K562 (cell line): ENCODE results near the gene SLC15A3. TPM values are rescaled to one million over a fixed set of nuclear protein-coding genes. Genes with fewer than 3 reads are reported as not detected.

ENCODE experiments used
- BRCA1 ChIP-seq, 2 experiments: fragments of 450-650 bp in 1 of 2; sonication (generic) in 1 of 2; formaldehyde crosslinking in 1 of 2; IDR thresholded peaks; 2 replicates each; pipeline versions ENCODE4 v1.5.0 to v1.6.1; 2017 to 2020; ENCODE audit warnings: mild to moderate bottlenecking in 1 of 2, missing genetic modification reagents in 1 of 2
- CSDE1 ChIP-seq, 2 experiments: fragments of 450-650 bp; IDR thresholded peaks; 2 replicates each; pipeline ENCODE4 v1.6.1; 2016; ENCODE audit warnings: mild to moderate bottlenecking in 1 of 2
- NFRKB ChIP-seq: fragments of 450-650 bp; IDR thresholded peaks from 2 replicates; pipeline ENCODE4 v1.6.1; 2016; ENCODE audit warnings: low read depth
- NRF1 ChIP-seq, 2 experiments: fragments of 450-650 bp; IDR thresholded peaks in 1 of 2; conservative IDR thresholded peaks in 1 of 2; 2 replicates each; pipeline ENCODE4 v1.6.1; 2014; ENCODE audit warnings: mild to moderate bottlenecking in 2 of 2
- OTX1 ChIP-seq: fragments of 450-650 bp; formaldehyde crosslinking; IDR thresholded peaks from 2 replicates; pipeline ENCODE4 v1.4.0; 2022; ENCODE audit warnings: mild to moderate bottlenecking
- SMARCA5 ChIP-seq: fragments of 450-650 bp; IDR thresholded peaks from 2 replicates; pipeline ENCODE4 v1.6.1; 2016
- polyA plus RNA-seq, 8 experiments: library from polyadenylated mRNA; depleted of rRNA in 4 of 8; stranded (reverse) in 5 of 8; unstranded in 3 of 8; fragments of >200 nt; fragmentation: Nextera tagmentation in 2 of 8; fragmentation: Illumina TruSeq in 1 of 8; extraction: Ambion mirVana in 2 of 8; extraction: Trizol in 1 of 8; gene quantifications; 2 replicates each; pipeline versions ENCODE4 v1.2.1 to v1.2.3, GENCODE V29; 2011 to 2014; ENCODE audit warnings: inconsistent platforms in 1 of 8, missing spikeins in 1 of 8
- total RNA-seq, 7 experiments: library from RNA; depleted of rRNA in 6 of 7; stranded (reverse); fragments of >200 nt in 6 of 7; fragmentation: Illumina TruSeq in 2 of 7; extraction: Trizol in 2 of 7; gene quantifications; 2 replicates each; pipeline versions ENCODE4 v1.2.1 to v1.2.3, GENCODE V29; 2011 to 2021; ENCODE audit warnings: low replicate concordance in 1 of 7
- TF ChIP-seq, protein P1 (sequence below), 2 experiments: IDR thresholded peaks; 2 replicates each; pipeline ENCODE4 v1.6.1; 2012; ENCODE audit warnings: improper control_type of control experiment in 2 of 2, low read depth in 2 of 2, low read length in 2 of 2, borderline replicate concordance in 1 of 2
- TF ChIP-seq, protein P2 (sequence below): fragments of 250-450 bp; sonication (Bioruptor Pico); IDR thresholded peaks from 2 replicates; pipeline ENCODE4 v1.4.0; 2020; ENCODE audit warnings: mild to moderate bottlenecking, moderate library complexity
- TF ChIP-seq, protein P3 (sequence below): fragments of 450-650 bp; IDR thresholded peaks from 2 replicates; pipeline ENCODE4 v1.6.1; 2016; ENCODE audit warnings: mild to moderate bottlenecking, moderate library complexity

The SLC15A3 gene
- total and polyA plus RNA-seq, 9 of the 15 experiments (the other 6 are each of a cell fraction or from before 2014, with no cell fraction given): 0.07 to 0.27 TPM; not detected in 7

DNA sequence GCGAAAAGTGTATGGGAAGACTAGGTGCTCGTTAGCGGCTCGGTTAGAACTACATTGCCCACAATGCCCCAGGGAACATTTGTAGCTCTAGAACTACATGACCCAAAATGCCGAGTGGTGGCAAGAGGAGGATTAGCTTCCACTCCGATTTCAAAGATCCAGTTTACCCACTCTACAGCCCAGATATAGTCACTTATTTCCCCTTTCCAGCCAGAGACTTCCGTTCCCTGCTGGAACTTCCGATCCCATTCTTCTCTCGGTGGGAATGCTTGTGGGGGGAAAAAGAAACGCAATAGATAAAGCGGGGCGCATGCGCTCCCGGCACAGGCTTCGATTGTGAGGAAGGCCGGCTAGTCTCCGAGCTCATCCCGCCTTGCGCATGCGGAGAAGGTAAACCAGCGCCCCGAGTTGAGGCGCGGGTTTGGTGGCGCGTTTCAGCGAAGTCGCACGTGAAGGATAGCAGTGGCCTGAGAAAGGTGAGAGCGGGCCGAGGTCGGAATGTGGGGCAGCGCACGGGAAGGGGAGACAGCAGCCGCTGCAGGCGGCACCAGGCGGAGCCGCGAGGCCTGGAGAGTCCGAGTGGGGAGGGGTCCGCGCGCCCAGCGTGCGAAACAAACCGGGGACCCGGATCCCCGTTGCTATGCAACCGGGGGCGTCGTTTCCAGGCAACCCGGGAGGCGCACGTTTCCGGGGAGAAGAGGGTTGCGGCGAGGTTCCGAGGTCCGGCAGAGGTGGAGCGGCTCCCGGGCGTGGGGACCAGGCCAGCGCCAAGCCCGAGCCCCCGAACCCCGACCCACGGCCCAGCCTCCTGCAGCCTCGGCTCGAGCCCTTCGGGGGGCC is 38.0 kb downstream of the SLC15A3 start, which contains the start of gene TMEM109 (continued):
- TF ChIP-seq, protein P1, sequence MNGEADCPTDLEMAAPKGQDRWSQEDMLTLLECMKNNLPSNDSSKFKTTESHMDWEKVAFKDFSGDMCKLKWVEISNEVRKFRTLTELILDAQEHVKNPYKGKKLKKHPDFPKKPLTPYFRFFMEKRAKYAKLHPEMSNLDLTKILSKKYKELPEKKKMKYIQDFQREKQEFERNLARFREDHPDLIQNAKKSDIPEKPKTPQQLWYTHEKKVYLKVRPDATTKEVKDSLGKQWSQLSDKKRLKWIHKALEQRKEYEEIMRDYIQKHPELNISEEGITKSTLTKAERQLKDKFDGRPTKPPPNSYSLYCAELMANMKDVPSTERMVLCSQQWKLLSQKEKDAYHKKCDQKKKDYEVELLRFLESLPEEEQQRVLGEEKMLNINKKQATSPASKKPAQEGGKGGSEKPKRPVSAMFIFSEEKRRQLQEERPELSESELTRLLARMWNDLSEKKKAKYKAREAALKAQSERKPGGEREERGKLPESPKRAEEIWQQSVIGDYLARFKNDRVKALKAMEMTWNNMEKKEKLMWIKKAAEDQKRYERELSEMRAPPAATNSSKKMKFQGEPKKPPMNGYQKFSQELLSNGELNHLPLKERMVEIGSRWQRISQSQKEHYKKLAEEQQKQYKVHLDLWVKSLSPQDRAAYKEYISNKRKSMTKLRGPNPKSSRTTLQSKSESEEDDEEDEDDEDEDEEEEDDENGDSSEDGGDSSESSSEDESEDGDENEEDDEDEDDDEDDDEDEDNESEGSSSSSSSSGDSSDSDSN (IDR thresholded peaks at IDR 0.05; ENCODE audit: borderline replicate concordance in 1 of 2, low read depth in 2 of 2, low read length in 2 of 2): 0 out of 4 replicates have a peak, but pooled peaks of 1 of the 2 experiments have one; percentile 39
- TF ChIP-seq OTX1 (peak; percentile 76; the same call in 1 of the 2 replicates), SMARCA5 (no peak), NRF1 (conservative IDR thresholded peaks at IDR 0.05 in 1 of 2, IDR thresholded peaks at IDR 0.05 in 1 of 2) (peak; percentile 99), BRCA1 (IDR thresholded peaks at IDR 0.05) (no peak), BRCA1 (CRISPR knock-in tag; IDR thresholded peaks at IDR 0.05) (0 out of 2 replicates have a peak, but pooled peaks have one; percentile 65), CSDE1 (IDR thresholded peaks at IDR 0.05) (peak in 1 of 2 experiments; percentile 72; a peak in 1 of 4 replicates), NFRKB (0 out of 2 replicates have a peak, but pooled peaks have one; percentile 29)
- TF ChIP-seq, protein P2, sequence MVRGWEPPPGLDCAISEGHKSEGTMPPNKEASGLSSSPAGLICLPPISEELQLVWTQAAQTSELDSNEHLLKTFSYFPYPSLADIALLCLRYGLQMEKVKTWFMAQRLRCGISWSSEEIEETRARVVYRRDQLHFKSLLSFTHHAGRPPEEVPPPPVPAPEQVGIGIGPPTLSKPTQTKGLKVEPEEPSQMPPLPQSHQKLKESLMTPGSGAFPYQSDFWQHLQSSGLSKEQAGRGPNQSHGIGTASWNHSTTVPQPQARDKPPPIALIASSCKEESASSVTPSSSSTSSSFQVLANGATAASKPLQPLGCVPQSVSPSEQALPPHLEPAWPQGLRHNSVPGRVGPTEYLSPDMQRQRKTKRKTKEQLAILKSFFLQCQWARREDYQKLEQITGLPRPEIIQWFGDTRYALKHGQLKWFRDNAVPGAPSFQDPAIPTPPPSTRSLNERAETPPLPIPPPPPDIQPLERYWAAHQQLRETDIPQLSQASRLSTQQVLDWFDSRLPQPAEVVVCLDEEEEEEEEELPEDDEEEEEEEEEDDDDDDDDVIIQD (CRISPR knock-in tag): no peak
- TF ChIP-seq, protein P3, sequence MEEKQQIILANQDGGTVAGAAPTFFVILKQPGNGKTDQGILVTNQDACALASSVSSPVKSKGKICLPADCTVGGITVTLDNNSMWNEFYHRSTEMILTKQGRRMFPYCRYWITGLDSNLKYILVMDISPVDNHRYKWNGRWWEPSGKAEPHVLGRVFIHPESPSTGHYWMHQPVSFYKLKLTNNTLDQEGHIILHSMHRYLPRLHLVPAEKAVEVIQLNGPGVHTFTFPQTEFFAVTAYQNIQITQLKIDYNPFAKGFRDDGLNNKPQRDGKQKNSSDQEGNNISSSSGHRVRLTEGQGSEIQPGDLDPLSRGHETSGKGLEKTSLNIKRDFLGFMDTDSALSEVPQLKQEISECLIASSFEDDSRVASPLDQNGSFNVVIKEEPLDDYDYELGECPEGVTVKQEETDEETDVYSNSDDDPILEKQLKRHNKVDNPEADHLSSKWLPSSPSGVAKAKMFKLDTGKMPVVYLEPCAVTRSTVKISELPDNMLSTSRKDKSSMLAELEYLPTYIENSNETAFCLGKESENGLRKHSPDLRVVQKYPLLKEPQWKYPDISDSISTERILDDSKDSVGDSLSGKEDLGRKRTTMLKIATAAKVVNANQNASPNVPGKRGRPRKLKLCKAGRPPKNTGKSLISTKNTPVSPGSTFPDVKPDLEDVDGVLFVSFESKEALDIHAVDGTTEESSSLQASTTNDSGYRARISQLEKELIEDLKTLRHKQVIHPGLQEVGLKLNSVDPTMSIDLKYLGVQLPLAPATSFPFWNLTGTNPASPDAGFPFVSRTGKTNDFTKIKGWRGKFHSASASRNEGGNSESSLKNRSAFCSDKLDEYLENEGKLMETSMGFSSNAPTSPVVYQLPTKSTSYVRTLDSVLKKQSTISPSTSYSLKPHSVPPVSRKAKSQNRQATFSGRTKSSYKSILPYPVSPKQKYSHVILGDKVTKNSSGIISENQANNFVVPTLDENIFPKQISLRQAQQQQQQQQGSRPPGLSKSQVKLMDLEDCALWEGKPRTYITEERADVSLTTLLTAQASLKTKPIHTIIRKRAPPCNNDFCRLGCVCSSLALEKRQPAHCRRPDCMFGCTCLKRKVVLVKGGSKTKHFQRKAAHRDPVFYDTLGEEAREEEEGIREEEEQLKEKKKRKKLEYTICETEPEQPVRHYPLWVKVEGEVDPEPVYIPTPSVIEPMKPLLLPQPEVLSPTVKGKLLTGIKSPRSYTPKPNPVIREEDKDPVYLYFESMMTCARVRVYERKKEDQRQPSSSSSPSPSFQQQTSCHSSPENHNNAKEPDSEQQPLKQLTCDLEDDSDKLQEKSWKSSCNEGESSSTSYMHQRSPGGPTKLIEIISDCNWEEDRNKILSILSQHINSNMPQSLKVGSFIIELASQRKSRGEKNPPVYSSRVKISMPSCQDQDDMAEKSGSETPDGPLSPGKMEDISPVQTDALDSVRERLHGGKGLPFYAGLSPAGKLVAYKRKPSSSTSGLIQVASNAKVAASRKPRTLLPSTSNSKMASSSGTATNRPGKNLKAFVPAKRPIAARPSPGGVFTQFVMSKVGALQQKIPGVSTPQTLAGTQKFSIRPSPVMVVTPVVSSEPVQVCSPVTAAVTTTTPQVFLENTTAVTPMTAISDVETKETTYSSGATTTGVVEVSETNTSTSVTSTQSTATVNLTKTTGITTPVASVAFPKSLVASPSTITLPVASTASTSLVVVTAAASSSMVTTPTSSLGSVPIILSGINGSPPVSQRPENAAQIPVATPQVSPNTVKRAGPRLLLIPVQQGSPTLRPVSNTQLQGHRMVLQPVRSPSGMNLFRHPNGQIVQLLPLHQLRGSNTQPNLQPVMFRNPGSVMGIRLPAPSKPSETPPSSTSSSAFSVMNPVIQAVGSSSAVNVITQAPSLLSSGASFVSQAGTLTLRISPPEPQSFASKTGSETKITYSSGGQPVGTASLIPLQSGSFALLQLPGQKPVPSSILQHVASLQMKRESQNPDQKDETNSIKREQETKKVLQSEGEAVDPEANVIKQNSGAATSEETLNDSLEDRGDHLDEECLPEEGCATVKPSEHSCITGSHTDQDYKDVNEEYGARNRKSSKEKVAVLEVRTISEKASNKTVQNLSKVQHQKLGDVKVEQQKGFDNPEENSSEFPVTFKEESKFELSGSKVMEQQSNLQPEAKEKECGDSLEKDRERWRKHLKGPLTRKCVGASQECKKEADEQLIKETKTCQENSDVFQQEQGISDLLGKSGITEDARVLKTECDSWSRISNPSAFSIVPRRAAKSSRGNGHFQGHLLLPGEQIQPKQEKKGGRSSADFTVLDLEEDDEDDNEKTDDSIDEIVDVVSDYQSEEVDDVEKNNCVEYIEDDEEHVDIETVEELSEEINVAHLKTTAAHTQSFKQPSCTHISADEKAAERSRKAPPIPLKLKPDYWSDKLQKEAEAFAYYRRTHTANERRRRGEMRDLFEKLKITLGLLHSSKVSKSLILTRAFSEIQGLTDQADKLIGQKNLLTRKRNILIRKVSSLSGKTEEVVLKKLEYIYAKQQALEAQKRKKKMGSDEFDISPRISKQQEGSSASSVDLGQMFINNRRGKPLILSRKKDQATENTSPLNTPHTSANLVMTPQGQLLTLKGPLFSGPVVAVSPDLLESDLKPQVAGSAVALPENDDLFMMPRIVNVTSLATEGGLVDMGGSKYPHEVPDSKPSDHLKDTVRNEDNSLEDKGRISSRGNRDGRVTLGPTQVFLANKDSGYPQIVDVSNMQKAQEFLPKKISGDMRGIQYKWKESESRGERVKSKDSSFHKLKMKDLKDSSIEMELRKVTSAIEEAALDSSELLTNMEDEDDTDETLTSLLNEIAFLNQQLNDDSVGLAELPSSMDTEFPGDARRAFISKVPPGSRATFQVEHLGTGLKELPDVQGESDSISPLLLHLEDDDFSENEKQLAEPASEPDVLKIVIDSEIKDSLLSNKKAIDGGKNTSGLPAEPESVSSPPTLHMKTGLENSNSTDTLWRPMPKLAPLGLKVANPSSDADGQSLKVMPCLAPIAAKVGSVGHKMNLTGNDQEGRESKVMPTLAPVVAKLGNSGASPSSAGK: peak; percentile 99
